Measurements from ENCODE around the gene LSM7. TPM values are rescaled to one million over a fixed set of nuclear protein-coding genes. Genes with fewer than 3 reads are reported as not detected.

The LSM7 gene
- total RNA-seq, 2 experiments from 2014 or later: 164 to 321 TPM

DNA sequence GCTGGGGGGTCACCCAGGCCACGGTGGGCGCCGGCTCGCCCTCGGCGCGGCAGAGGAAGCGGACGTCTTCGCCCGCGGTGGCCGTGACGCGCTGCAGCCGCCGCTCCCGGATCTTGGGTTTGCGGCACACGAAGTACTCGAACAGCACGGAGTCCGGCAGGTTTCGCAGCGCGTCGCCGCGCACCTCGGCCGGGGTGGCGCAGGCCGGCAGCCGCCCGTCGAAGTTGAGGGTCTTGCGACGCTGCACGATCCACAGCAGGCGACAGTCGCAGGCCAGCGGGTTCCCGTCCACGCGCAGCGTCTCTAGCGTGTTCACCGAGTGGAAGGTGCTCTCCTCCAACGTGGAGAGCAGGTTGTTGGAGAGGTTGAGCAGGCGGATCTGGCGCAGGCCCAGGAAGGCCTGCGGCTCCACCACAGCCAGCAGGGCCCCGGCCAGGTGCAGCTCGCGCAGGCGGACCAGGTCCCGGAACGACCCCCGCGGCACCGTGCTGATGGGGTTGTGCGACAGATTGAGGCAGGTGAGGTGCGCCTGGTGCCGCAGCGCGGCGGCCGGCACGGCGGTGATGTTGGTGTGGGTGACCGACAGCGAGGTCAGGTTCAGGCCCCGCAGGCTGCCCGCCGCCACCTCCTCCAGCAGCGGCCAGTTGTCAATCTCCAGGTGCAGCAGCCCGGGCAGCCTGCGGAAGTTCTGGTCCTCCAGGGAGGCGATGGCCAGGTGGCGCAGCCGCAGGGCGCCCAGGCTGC lies 37.8 kb downstream of the LSM7 start:
- no peak overlapping the region for H3K27ac ChIP-seq (ENCODE audit: low read depth, low read length, poor library complexity, severe bottlenecking)

DNA sequence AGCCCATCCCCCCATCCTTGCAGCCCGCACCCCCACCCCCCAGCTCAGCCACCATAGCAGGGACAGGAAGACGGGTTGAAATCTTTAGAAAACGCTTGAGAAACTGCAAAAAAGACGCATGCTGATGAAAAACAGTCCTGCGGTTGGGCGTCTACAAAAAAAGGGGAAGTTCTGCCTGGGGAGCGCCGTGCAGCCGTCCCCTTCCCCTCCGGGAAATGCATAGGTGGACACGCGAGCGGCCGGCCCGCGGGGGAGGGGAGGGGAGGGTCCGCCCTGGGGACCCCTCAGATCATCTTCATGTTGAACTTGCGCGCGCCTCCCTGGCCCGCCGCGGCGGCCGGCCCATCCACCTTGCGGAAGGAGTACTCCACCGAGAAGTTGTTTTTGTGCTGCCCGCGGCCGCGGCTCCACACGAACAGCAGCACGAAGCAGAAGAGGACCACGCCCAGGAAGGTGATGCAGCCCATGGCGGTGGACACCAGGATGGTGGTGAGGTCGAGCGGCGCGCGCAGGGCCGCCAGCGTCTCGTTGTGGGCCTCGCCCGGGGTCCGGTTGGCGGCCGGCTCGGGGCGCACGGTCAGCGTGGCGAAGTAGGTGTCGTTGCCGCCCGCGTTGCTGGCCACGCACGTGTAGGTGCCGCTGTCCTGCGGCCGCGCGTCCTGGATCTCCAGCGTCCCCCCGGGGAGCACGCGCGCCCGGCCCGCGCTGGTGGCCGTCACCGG lies 38.5 kb downstream of the LSM7 start:
- Histone ChIP-seq H3K9me3 (ENCODE audit: low read length) (no peaks in the 10 kb centered on the region), H3K4me2 (ENCODE audit: low read length) (peak overlapping the region; percentile 76), H3K4me3 (ENCODE audit: low read depth, low read length, poor library complexity, severe bottlenecking) (peak overlapping the region; percentile 73), H4K20me1 (ENCODE audit: insufficient read depth, low read length) (no peaks in the 10 kb centered on the region; the same call in 1 of the 2 replicates), H3K27ac (ENCODE audit: low read depth, low read length, poor library complexity, severe bottlenecking) (peak overlapping the region; percentile 86), H3K4me1 (ENCODE audit: insufficient read depth, low read length, poor library complexity, severe bottlenecking) (peaks cover 41% of the 10 kb centered on the region), H3K36me3 (ENCODE audit: insufficient read depth, low read length) (no peaks in the 10 kb centered on the region), H3K9me2 (ENCODE audit: insufficient read depth, low read length) (no peaks in the 10 kb centered on the region), H2AFZ (ENCODE audit: low read length) (peak overlapping the region; percentile 69; the same call in 1 of the 2 replicates), H3K79me2 (ENCODE audit: insufficient read depth, low read depth, low read length) (no peaks in the 10 kb centered on the region)
- peak; percentile 90 for DNase-seq (ENCODE audit: low spot score)
- CTCF ChIA-PET (ENCODE audit: unreplicated experiment): interaction anchor here (1.0 kb wide), 1 partner anchor 29 kb away, joined by 9 read pairs; no protein-coding TSS in a partner anchor
- no peak for TF ChIP-seq EZH2phosphoT487 (IDR thresholded peaks at IDR 0.05; ENCODE audit: borderline replicate concordance, low read depth, low read length)
- TF ChIP-seq, protein P1, sequence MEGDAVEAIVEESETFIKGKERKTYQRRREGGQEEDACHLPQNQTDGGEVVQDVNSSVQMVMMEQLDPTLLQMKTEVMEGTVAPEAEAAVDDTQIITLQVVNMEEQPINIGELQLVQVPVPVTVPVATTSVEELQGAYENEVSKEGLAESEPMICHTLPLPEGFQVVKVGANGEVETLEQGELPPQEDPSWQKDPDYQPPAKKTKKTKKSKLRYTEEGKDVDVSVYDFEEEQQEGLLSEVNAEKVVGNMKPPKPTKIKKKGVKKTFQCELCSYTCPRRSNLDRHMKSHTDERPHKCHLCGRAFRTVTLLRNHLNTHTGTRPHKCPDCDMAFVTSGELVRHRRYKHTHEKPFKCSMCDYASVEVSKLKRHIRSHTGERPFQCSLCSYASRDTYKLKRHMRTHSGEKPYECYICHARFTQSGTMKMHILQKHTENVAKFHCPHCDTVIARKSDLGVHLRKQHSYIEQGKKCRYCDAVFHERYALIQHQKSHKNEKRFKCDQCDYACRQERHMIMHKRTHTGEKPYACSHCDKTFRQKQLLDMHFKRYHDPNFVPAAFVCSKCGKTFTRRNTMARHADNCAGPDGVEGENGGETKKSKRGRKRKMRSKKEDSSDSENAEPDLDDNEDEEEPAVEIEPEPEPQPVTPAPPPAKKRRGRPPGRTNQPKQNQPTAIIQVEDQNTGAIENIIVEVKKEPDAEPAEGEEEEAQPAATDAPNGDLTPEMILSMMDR (conservative IDR thresholded peaks at IDR 0.05; ENCODE audit: low read length): no peak
- POLR2A ChIA-PET: interaction anchor here (0.8 to 1.6 kb wide), 5 partner anchors 38 to 415 kb away, joined by 3 to 7 read pairs (median 5); partner anchors contain the start of genes GADD45B and LSM7
- intact Hi-C loops (cut with micrococcal nuclease; ENCODE audit: unreplicated experiment): no loop called here
- BruUV-seq (replicated peaks): no TSS peak

More for the DNA sequence above, 37.8 kb downstream of the LSM7 start:
- intact Hi-C loops (cut with micrococcal nuclease; ENCODE audit: unreplicated experiment): no loop called here
- no peak for TF ChIP-seq EZH2phosphoT487 (IDR thresholded peaks at IDR 0.05; ENCODE audit: borderline replicate concordance, low read depth, low read length)
- TF ChIP-seq, protein P1 (conservative IDR thresholded peaks at IDR 0.05; ENCODE audit: low read length): no peak
- no TSS peak for BruUV-seq (replicated peaks)
- POLR2A ChIA-PET: interaction anchor here (0.6 kb wide), 1 partner anchor 20 kb away, joined by 5 read pairs; no protein-coding TSS in a partner anchor
- H3K9me3 ChIP-seq (ENCODE audit: low read length): no peaks in the 10 kb centered on the region
- H3K9me2 ChIP-seq (ENCODE audit: insufficient read depth, low read length): no peaks in the 10 kb centered on the region
- CTCF ChIA-PET (ENCODE audit: unreplicated experiment): no interaction called here
- H4K20me1 ChIP-seq (ENCODE audit: insufficient read depth, low read length): no peaks in the 10 kb centered on the region; the same call in 1 of the 2 replicates
- peak overlapping the region; percentile 73 for H3K4me3 ChIP-seq (ENCODE audit: low read depth, low read length, poor library complexity, severe bottlenecking)
- H3K79me2 ChIP-seq (ENCODE audit: insufficient read depth, low read depth, low read length): no peaks in the 10 kb centered on the region
- DNase-seq (ENCODE audit: low spot score): no peak
- H2AFZ ChIP-seq (ENCODE audit: low read length): peak overlapping the region; percentile 69; the same call in 1 of the 2 replicates
- no peaks in the 10 kb centered on the region for H3K36me3 ChIP-seq (ENCODE audit: insufficient read depth, low read length)
- H3K4me1 ChIP-seq (ENCODE audit: insufficient read depth, low read length, poor library complexity, severe bottlenecking): peaks cover 41% of the 10 kb centered on the region
- H3K4me2 ChIP-seq (ENCODE audit: low read length): peak overlapping the region; percentile 76

Data from OCI-LY7 (cell line).